IMR-90 (cell line): ENCODE data around the gene TBC1D4. TPM values are rescaled to one million over a fixed set of nuclear protein-coding genes. Genes with fewer than 3 reads are reported as not detected.

Experiments
- ATAC-seq: fragments of 200-7000 bp; cut with Tn5 transposase; 2 replicates; pipeline ENCODE4 v1.9.1; 2020; ENCODE audit warnings: low read depth, mild to moderate bottlenecking, moderate library complexity
- BruUV-seq: library from RNA; stranded (reverse); fragments of 400-500 nt; replicated peaks from 2 replicates; lab custom pipeline; 2021; lab: Mats Ljungman, UMichigan
- CTCF ChIA-PET: fragments of 300-600 bp; formaldehyde crosslinking; extraction: SDS; loops from one replicate; lab custom pipeline; 2021; ENCODE audit warnings: antibody characterized with exemption; lab: Yijun Ruan, JAX
- POLR2A ChIA-PET: fragments of 300-600 bp; sonication (Branson Sonifier 250); formaldehyde crosslinking; loops from one replicate; lab custom pipeline; 2022; ENCODE audit warnings: antibody characterized with exemption; ENCODE audit not compliant: unreplicated experiment; lab: Charles Lee
- DNase-seq: peaks from one replicate; pipeline ENCODE4 v3.0.0; 2013
- H2AFZ ChIP-seq: replicated peaks from 2 replicates; pipeline ENCODE3; 2013; ENCODE audit warnings: low read length, mild to moderate bottlenecking; ENCODE audit not compliant: poor library complexity
- H2AK5ac ChIP-seq: 2 replicates; pipeline ENCODE4 v1.6.1; 2013; ENCODE audit warnings: low read depth, low read length, inconsistent platforms
- H2AK9ac ChIP-seq: replicated peaks from 2 replicates; pipeline ENCODE3; 2013; ENCODE audit warnings: mild to moderate bottlenecking, low read depth, low read length, moderate library complexity; ENCODE audit not compliant: poor library complexity
- H2BK120ac ChIP-seq: 2 replicates; pipeline ENCODE4 v1.6.1; 2013; ENCODE audit warnings: low read depth, low read length, inconsistent platforms
- H2BK15ac ChIP-seq: 3 replicates; pipeline ENCODE4 v1.6.1; 2013; ENCODE audit warnings: low read depth, low read length, inconsistent platforms
- H2BK20ac ChIP-seq: 2 replicates; pipeline ENCODE4 v1.6.1; 2013; ENCODE audit warnings: low read depth, mild to moderate bottlenecking, inconsistent platforms, low read length, moderate library complexity
- H2BK5ac ChIP-seq: 2 replicates; pipeline ENCODE4 v1.6.1; 2013; ENCODE audit warnings: mild to moderate bottlenecking, low read depth, low read length, inconsistent platforms; ENCODE audit not compliant: poor library complexity, severe bottlenecking
- H3K14ac ChIP-seq: replicated peaks from 2 replicates; pipeline ENCODE4 v1.6.1; 2013; ENCODE audit warnings: low read depth, low read length, inconsistent platforms
- H3K18ac ChIP-seq: 2 replicates; pipeline ENCODE4 v1.6.1; 2013; ENCODE audit warnings: low read depth, low read length, control low read depth
- H3K23ac ChIP-seq: 2 replicates; pipeline ENCODE4 v1.6.1; 2013; ENCODE audit warnings: low read depth, low read length, inconsistent platforms
- H3K27ac ChIP-seq: 2 replicates; pipeline ENCODE4 v1.5.1; 2013; ENCODE audit warnings: mild to moderate bottlenecking, control low read depth, low read length; ENCODE audit not compliant: insufficient read depth
- H3K27me3 ChIP-seq: 2 replicates; pipeline ENCODE4 v1.6.1; 2013; ENCODE audit warnings: low read length; ENCODE audit not compliant: control insufficient read depth, insufficient read depth
- H3K36me3 ChIP-seq: 2 replicates; pipeline ENCODE4 v1.6.1; 2013; ENCODE audit warnings: low read length, mixed read lengths; ENCODE audit not compliant: control insufficient read depth, insufficient read depth
- H3K4ac ChIP-seq: 2 replicates; pipeline ENCODE4 v1.6.1; 2013; ENCODE audit warnings: low read depth, low read length, inconsistent platforms
- H3K4me1 ChIP-seq: 2 replicates; pipeline ENCODE4 v1.6.1; 2013; ENCODE audit warnings: low read length, mixed read lengths; ENCODE audit not compliant: control insufficient read depth, insufficient read depth
- H3K4me2 ChIP-seq: 2 replicates; pipeline ENCODE4 v1.6.1; 2013; ENCODE audit warnings: low read depth, mild to moderate bottlenecking, control low read depth, low read length, moderate library complexity
- H3K4me3 ChIP-seq: 2 replicates; pipeline ENCODE4 v1.5.1; 2013; ENCODE audit warnings: low read depth, mild to moderate bottlenecking, control low read depth, low read length, moderate library complexity; ENCODE audit not compliant: insufficient read depth
- H3K56ac ChIP-seq: 2 replicates; pipeline ENCODE4 v1.6.1; 2013; ENCODE audit warnings: low read length, inconsistent platforms; ENCODE audit not compliant: insufficient read depth; ENCODE audit errors: extremely low read depth
- H3K79me1 ChIP-seq, 2 experiments: 2 replicates each; pipeline ENCODE4 v1.6.1; 2013; ENCODE audit warnings: low read length in 2 of 2, inconsistent platforms in 1 of 2, low read depth in 1 of 2
- H3K9ac ChIP-seq: 2 replicates; pipeline ENCODE4 v1.6.1; 2013; ENCODE audit warnings: low read depth, low read length, control low read depth
- H3K9me1 ChIP-seq: 2 replicates; pipeline ENCODE4 v1.6.1; 2013; ENCODE audit warnings: low read length, inconsistent platforms; ENCODE audit not compliant: insufficient read depth
- H3K9me3 ChIP-seq: 2 replicates; pipeline ENCODE4 v1.6.1; 2013; ENCODE audit warnings: low read length; ENCODE audit not compliant: control insufficient read depth, insufficient read depth
- H4K20me1 ChIP-seq: 2 replicates; pipeline ENCODE4 v1.6.1; 2013; ENCODE audit warnings: low read length, inconsistent platforms; ENCODE audit not compliant: insufficient read depth
- H4K5ac ChIP-seq: 2 replicates; pipeline ENCODE4 v1.6.1; 2013; ENCODE audit warnings: mild to moderate bottlenecking, low read depth, low read length, control low read depth
- H4K8ac ChIP-seq, 2 experiments: 2 replicates each; pipeline ENCODE4 v1.6.1; 2013; ENCODE audit warnings: low read depth in 2 of 2, low read length in 2 of 2, control low read depth in 1 of 2, inconsistent platforms in 1 of 2
- H4K91ac ChIP-seq: 2 replicates; pipeline ENCODE4 v1.6.1; 2013; ENCODE audit warnings: low read depth, low read length, inconsistent platforms; ENCODE audit not compliant: insufficient read depth
- BHLHE40 ChIP-seq: fragments of 150-350 bp; IDR thresholded peaks from 2 replicates; pipeline ENCODE4 v1.6.1; 2016; ENCODE audit warnings: mild to moderate bottlenecking, low read depth, low read length
- CEBPB ChIP-seq: IDR thresholded peaks from 2 replicates; pipeline ENCODE4 v1.6.1; 2012; ENCODE audit warnings: low read depth, low read length, improper control_type of control experiment
- CHD1 ChIP-seq: IDR thresholded peaks from 2 replicates; pipeline ENCODE4 v1.6.1; 2012; ENCODE audit warnings: low read depth, low read length, improper control_type of control experiment
- CTCF ChIP-seq: conservative IDR thresholded peaks from 2 replicates; pipeline ENCODE4 v1.5.1; 2012; ENCODE audit warnings: mild to moderate bottlenecking, low read depth, low read length, improper control_type of control experiment
- ELK1 ChIP-seq: fragments of 150-350 bp; IDR thresholded peaks from 2 replicates; pipeline ENCODE4 v1.6.1; 2016; ENCODE audit warnings: low read depth, mild to moderate bottlenecking, low read length, moderate library complexity, borderline replicate concordance
- FOS ChIP-seq: fragments of 150-350 bp; IDR thresholded peaks from 2 replicates; pipeline ENCODE4 v1.6.1; 2016; ENCODE audit warnings: low read depth, low read length
- MAFK ChIP-seq: IDR thresholded peaks from 2 replicates; pipeline ENCODE4 v1.6.1; 2012; ENCODE audit warnings: low read depth, low read length, improper control_type of control experiment
- MAZ ChIP-seq: IDR thresholded peaks from 2 replicates; pipeline ENCODE4 v1.6.1; 2012; ENCODE audit warnings: low read depth, mild to moderate bottlenecking, low read length, improper control_type of control experiment, moderate library complexity, borderline replicate concordance
- MXI1 ChIP-seq: IDR thresholded peaks from 2 replicates; pipeline ENCODE4 v1.6.1; 2012; ENCODE audit warnings: low read depth, mild to moderate bottlenecking, low read length, moderate library complexity, borderline replicate concordance
- NFE2L2 ChIP-seq: fragments of 150-350 bp; IDR thresholded peaks from 2 replicates; pipeline ENCODE4 v1.6.1; 2016; ENCODE audit warnings: low read depth, mild to moderate bottlenecking, low read length
- POLR2A ChIP-seq: IDR thresholded peaks from 2 replicates; pipeline ENCODE4 v1.6.1; 2012; ENCODE audit warnings: mild to moderate bottlenecking, low read depth, low read length
- RAD21 ChIP-seq: IDR thresholded peaks from 2 replicates; pipeline ENCODE4 v1.6.1; 2012; ENCODE audit warnings: low read length, improper control_type of control experiment
- RCOR1 ChIP-seq: IDR thresholded peaks from 2 replicates; pipeline ENCODE4 v1.6.1; 2012; ENCODE audit warnings: mild to moderate bottlenecking, low read length, improper control_type of control experiment; ENCODE audit not compliant: insufficient replicate concordance
- RFX5 ChIP-seq: IDR thresholded peaks from 2 replicates; pipeline ENCODE4 v1.8.0; 2012; ENCODE audit warnings: low read depth, mild to moderate bottlenecking, low read length, moderate library complexity
- SMC3 ChIP-seq: fragments of 150-350 bp; IDR thresholded peaks from 2 replicates; pipeline ENCODE4 v1.6.1; 2016; ENCODE audit warnings: low read depth, mild to moderate bottlenecking, antibody characterized with exemption, low read length, moderate library complexity
- USF2 ChIP-seq: fragments of 150-350 bp; IDR thresholded peaks from 2 replicates; pipeline ENCODE4 v1.6.1; 2017; ENCODE audit warnings: mild to moderate bottlenecking, antibody characterized with exemption, low read length, low read depth
- whole genome bisulfite sequencing, 2 experiments: methylation state at CpG; one replicate each; pipeline versions ENCODE4 v1.1.5 to v1.1.7; 2013; ENCODE audit warnings: missing lambda C conversion rate in 2 of 2; ENCODE audit not compliant: insufficient read length in 1 of 2; ENCODE audit errors: extremely low coverage in 2 of 2; 5-methylcytosine and 5-hydroxymethylcytosine counted together
- dilution Hi-C: fragments of 300-500 bp; cut with HindIII; formaldehyde crosslinking; loops from one replicate; pipeline ENCODE4 v1.14.3; 2018; ENCODE audit warnings: low sequenced_read_pairs; ENCODE audit not compliant: unreplicated experiment
- in situ Hi-C: fragments of 300-500 bp; cut with MboI; formaldehyde crosslinking; loops from 3 replicates; pipeline ENCODE4 v1.14.3; 2019; ENCODE audit warnings: low sequenced_read_pairs, inconsistent platforms, mixed read lengths
- intact Hi-C: fragments of 100-400 bp; cut with micrococcal nuclease; formaldehyde crosslinking; loops from 2 replicates; pipeline ENCODE4 v1.10.0; 2022
- polyA plus RNA-seq, 3 experiments: library from polyadenylated mRNA; depleted of rRNA; stranded (reverse); fragments of >200 nt; gene quantifications; 2 replicates each; pipeline ENCODE4 v1.2.3, GENCODE V29; 2012; ENCODE audit warnings: low replicate concordance in 1 of 3
- total RNA-seq: library from RNA; depleted of rRNA; stranded (reverse); fragments of >200 nt; gene quantifications from 2 replicates; pipeline ENCODE4 v1.2.3, GENCODE V29; 2012

The TBC1D4 gene
- total and polyA plus RNA-seq, 2 of the 4 experiments (the other 2 are of a cell fraction), result 7.5 to 22.8 TPM

GRCh38 chr13:75473468-75473867 is 8.5 kb downstream of the TBC1D4 start:
- POLR2A ChIA-PET, result no interaction called here
- Histone ChIP-seq H3K9me1 (no peaks in the 10 kb centered on the region), H2AK5ac (no peak overlapping the region), H2BK120ac (no peak overlapping the region), H3K36me3 (no peaks in the 10 kb centered on the region), H2BK15ac (no peak overlapping the region), H2AK9ac (no peak overlapping the region), H4K5ac (no peak overlapping the region), H3K23ac (no peak overlapping the region), H3K4me2 (no peak overlapping the region), H4K91ac (no peak overlapping the region), H3K14ac (no peak overlapping the region), H2BK5ac (no peak overlapping the region), H3K56ac (no peak overlapping the region), H3K79me1 (peaks cover 13 to 20% of the 10 kb centered on the region in 2 experiments), H3K4me3 (no peak overlapping the region), H3K4me1 (no peaks in the 10 kb centered on the region), H3K27ac (no peak overlapping the region), H3K9me3 (no peaks in the 10 kb centered on the region), H3K18ac (no peak overlapping the region), H3K4ac (no peak overlapping the region), H2AFZ (no peak overlapping the region), H2BK20ac (no peak overlapping the region), H4K8ac (no peak overlapping the region), H4K20me1 (no peaks in the 10 kb centered on the region), H3K9ac (no peak overlapping the region), H3K27me3 (no peaks in the 10 kb centered on the region)
- CTCF ChIA-PET, result no interaction called here
- ATAC-seq (no peak), DNase-seq (no peak)
- no TSS peak for BruUV-seq
- in situ Hi-C loops, result no loop called here
- TF ChIP-seq SMC3 (no peak), MXI1 (no peak), FOS (no peak), NFE2L2 (no peak), MAFK (no peak), RCOR1 (no peak), CTCF (no peak), CEBPB (no peak), ELK1 (no peak), POLR2A (no peak), RFX5 (no peak), USF2 (no peak), MAZ (no peak), CHD1 (no peak), BHLHE40 (no peak), RAD21 (no peak)
- intact Hi-C loops, result no loop called here
- WGBS, 2 experiments, result no CpG with 5 or more reads among the region's 1 CpG
- dilution Hi-C loops, result no loop called here
